HEK293 (cell line): ENCODE results near the gene FMNL3.

Experiments used
- CTCF ChIA-PET: fragments of 350-600 bp; formaldehyde crosslinking; extraction: SDS; loops from one replicate; lab custom pipeline; 2021; ENCODE audit warnings: antibody characterized with exemption; lab: Yijun Ruan, JAX
- POLR2A ChIA-PET: fragments of 300-600 bp; formaldehyde crosslinking; extraction: SDS; loops from one replicate; lab custom pipeline; 2020; ENCODE audit warnings: antibody characterized with exemption, inconsistent platforms; lab: Yijun Ruan, JAX
- H3K27ac ChIP-seq: fragments of 200-500 bp; sonication (Bioruptor generic); 2 replicates; pipeline ENCODE4 v1.5.1; 2014; ENCODE audit warnings: low read depth, low read length, control low read depth, inconsistent platforms; ENCODE audit errors: extremely low read depth
- H3K36me3 ChIP-seq, 2 experiments: fragments of 200-500 bp in 1 of 2; sonication (Bioruptor generic) in 1 of 2; 1 replicate in 1 of 2; 2 replicates in 1 of 2; pipeline ENCODE4 v1.5.1; 2014 to 2017; ENCODE audit warnings: inconsistent platforms in 2 of 2, low read length in 2 of 2; ENCODE audit not compliant: control insufficient read depth in 2 of 2, insufficient read depth in 1 of 2
- H3K4me1 ChIP-seq: fragments of 200-500 bp; sonication (Bioruptor generic); 2 replicates; pipeline ENCODE4 v1.5.1; 2014; ENCODE audit warnings: mild to moderate bottlenecking, low read length, inconsistent platforms; ENCODE audit not compliant: control insufficient read depth, insufficient read depth
- H3K4me3 ChIP-seq: 2 replicates; pipeline ENCODE4 v1.5.1; 2011; ENCODE audit warnings: low read depth, mild to moderate bottlenecking, control low read depth, low read length, moderate library complexity
- H3K9me3 ChIP-seq: fragments of 200-500 bp; sonication (Bioruptor generic); 2 replicates; pipeline ENCODE4 v1.5.1; 2014; ENCODE audit warnings: low read depth, low read length, inconsistent platforms; ENCODE audit not compliant: control insufficient read depth, insufficient read depth
- KLF8 ChIP-seq: fragments of 450-650 bp; formaldehyde crosslinking; IDR thresholded peaks from 2 replicates; pipeline ENCODE4 v1.5.1; 2016; ENCODE audit warnings: missing biosample characterization, missing genetic modification characterization
- SCRT2 ChIP-seq: fragments of 450-650 bp; formaldehyde crosslinking; IDR thresholded peaks from 2 replicates; pipeline ENCODE4 v1.5.1; 2016; ENCODE audit warnings: missing biosample characterization, missing genetic modification characterization
- ZBTB21 ChIP-seq: fragments of 450-650 bp; formaldehyde crosslinking; IDR thresholded peaks from 2 replicates; pipeline ENCODE4 v1.5.1; 2017; ENCODE audit warnings: missing biosample characterization, missing genetic modification characterization
- ZNF114 ChIP-seq: fragments of 450-650 bp; formaldehyde crosslinking; IDR thresholded peaks from 2 replicates; pipeline ENCODE4 v1.5.0; 2017; ENCODE audit warnings: missing biosample characterization, missing genetic modification characterization
- ZNF169 ChIP-seq: fragments of 450-650 bp; formaldehyde crosslinking; IDR thresholded peaks from 2 replicates; pipeline ENCODE4 v1.5.1; 2016; ENCODE audit warnings: missing biosample characterization, missing genetic modification characterization
- ZNF23 ChIP-seq: fragments of 450-650 bp; formaldehyde crosslinking; IDR thresholded peaks from 2 replicates; pipeline ENCODE4 v1.5.1; 2016; ENCODE audit warnings: missing biosample characterization, missing genetic modification characterization, borderline replicate concordance
- ZNF311 ChIP-seq: fragments of 450-650 bp; formaldehyde crosslinking; IDR thresholded peaks from 2 replicates; pipeline ENCODE4 v1.5.1; 2017; ENCODE audit warnings: missing biosample characterization, missing genetic modification characterization, borderline replicate concordance
- ZNF37A ChIP-seq: fragments of 450-650 bp; IDR thresholded peaks from 2 replicates; pipeline ENCODE4 v1.5.1; 2018; ENCODE audit warnings: missing biosample characterization, missing genetic modification characterization
- ZNF521 ChIP-seq: fragments of 450-650 bp; formaldehyde crosslinking; IDR thresholded peaks from 2 replicates; pipeline ENCODE4 v1.5.1; 2017; ENCODE audit warnings: missing biosample characterization, mild to moderate bottlenecking, missing genetic modification characterization
- ZNF561 ChIP-seq: fragments of 450-650 bp; IDR thresholded peaks from 2 replicates; pipeline ENCODE4 v1.5.1; 2018; ENCODE audit warnings: missing biosample characterization, missing genetic modification characterization, borderline replicate concordance
- ZNF624 ChIP-seq: fragments of 450-650 bp; formaldehyde crosslinking; IDR thresholded peaks from 2 replicates; pipeline ENCODE4 v1.5.1; 2017; ENCODE audit warnings: missing biosample characterization, missing genetic modification characterization
- ZNF670 ChIP-seq: fragments of 450-650 bp; formaldehyde crosslinking; IDR thresholded peaks from 2 replicates; pipeline ENCODE4 v1.5.1; 2016; ENCODE audit warnings: missing biosample characterization, missing genetic modification characterization, low read depth
- ZNF776 ChIP-seq: fragments of 450-650 bp; formaldehyde crosslinking; IDR thresholded peaks from 2 replicates; pipeline ENCODE4 v1.5.0; 2017; ENCODE audit warnings: missing biosample characterization, missing genetic modification characterization, borderline replicate concordance
- ZNF843 ChIP-seq: fragments of 450-650 bp; formaldehyde crosslinking; IDR thresholded peaks from 2 replicates; pipeline ENCODE4 v1.5.1; 2016; ENCODE audit warnings: missing biosample characterization, missing genetic modification characterization
- TF ChIP-seq, protein P1 (sequence below): fragments of 450-650 bp; formaldehyde crosslinking; IDR thresholded peaks from 2 replicates; pipeline ENCODE4 v1.5.1; 2016; ENCODE audit warnings: missing biosample characterization, missing genetic modification characterization
- TF ChIP-seq, protein P2 (sequence below): fragments of 450-650 bp; formaldehyde crosslinking; IDR thresholded peaks from 2 replicates; pipeline ENCODE4 v1.5.1; 2016; ENCODE audit warnings: missing biosample characterization, missing genetic modification characterization, low read depth
- TF ChIP-seq, protein P3 (sequence below): fragments of 450-650 bp; formaldehyde crosslinking; IDR thresholded peaks from 2 replicates; pipeline ENCODE4 v1.5.1; 2016; ENCODE audit warnings: missing biosample characterization, missing genetic modification characterization
- TF ChIP-seq, protein P4 (sequence below): fragments of 450-650 bp; formaldehyde crosslinking; IDR thresholded peaks from 2 replicates; pipeline ENCODE4 v1.5.1; 2016; ENCODE audit warnings: missing biosample characterization, missing genetic modification characterization
- TF ChIP-seq, protein P5 (sequence below): fragments of 450-650 bp; formaldehyde crosslinking; IDR thresholded peaks from 2 replicates; pipeline ENCODE4 v1.5.1; 2016; ENCODE audit warnings: missing biosample characterization, missing genetic modification characterization

The FMNL3 gene

DNA sequence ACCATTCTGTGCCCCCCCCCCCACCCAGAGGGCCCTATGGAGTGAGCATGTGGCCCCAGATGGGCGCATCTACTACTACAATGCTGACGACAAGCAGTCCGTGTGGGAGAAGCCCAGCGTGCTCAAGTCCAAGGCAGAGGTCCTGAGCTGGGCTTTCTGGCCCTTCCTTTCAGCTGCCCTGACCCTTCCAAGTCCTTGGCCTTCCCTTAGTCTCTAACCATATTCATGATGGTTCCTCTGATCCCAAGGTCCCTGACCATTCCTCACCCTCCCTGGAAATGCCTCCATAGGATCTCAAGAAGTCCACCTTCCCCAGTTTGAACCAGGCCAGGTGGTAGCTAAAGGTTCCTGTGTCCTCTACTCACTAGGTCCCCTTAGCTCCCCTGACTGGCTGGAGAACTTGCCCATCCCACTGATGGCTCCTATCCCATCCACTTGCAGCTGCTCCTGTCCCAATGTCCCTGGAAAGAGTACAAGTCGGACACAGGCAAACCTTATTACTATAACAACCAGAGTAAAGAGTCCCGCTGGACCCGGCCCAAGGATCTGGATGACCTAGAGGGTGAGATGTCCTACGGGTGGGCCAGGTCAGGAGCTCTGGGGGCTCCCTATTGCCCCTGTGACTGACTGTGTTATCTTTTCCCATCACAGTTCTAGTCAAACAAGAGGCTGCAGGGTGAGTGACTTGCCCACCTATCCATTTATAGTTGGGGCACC, 74.1 kb downstream of the FMNL3 start (continued):
- TF ChIP-seq, protein P1, sequence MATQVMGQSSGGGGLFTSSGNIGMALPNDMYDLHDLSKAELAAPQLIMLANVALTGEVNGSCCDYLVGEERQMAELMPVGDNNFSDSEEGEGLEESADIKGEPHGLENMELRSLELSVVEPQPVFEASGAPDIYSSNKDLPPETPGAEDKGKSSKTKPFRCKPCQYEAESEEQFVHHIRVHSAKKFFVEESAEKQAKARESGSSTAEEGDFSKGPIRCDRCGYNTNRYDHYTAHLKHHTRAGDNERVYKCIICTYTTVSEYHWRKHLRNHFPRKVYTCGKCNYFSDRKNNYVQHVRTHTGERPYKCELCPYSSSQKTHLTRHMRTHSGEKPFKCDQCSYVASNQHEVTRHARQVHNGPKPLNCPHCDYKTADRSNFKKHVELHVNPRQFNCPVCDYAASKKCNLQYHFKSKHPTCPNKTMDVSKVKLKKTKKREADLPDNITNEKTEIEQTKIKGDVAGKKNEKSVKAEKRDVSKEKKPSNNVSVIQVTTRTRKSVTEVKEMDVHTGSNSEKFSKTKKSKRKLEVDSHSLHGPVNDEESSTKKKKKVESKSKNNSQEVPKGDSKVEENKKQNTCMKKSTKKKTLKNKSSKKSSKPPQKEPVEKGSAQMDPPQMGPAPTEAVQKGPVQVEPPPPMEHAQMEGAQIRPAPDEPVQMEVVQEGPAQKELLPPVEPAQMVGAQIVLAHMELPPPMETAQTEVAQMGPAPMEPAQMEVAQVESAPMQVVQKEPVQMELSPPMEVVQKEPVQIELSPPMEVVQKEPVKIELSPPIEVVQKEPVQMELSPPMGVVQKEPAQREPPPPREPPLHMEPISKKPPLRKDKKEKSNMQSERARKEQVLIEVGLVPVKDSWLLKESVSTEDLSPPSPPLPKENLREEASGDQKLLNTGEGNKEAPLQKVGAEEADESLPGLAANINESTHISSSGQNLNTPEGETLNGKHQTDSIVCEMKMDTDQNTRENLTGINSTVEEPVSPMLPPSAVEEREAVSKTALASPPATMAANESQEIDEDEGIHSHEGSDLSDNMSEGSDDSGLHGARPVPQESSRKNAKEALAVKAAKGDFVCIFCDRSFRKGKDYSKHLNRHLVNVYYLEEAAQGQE, result no peak
- TF ChIP-seq ZNF624, result no peak

DNA sequence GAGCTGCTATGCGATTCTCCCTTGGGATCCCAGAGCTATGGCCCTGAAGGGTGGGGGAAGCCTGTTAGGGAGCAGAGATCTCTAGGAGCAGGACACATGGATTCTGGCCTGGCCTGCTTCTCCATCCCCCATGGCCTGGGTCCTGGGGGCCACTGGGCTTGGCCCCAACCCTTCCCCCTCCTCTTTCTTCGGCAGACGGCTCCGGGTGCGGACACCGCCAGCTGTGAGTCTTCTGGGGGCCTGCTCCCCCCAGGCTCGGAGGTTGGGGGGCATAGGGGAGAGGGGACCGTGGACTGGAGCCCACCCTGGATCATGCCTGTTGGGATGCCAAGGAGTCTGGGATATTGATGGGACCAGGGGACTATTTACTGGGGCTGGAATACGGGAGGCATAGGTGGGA, 74.8 kb downstream of the FMNL3 start:
- TF ChIP-seq ZBTB21 (tag by site-specific recombination) (no peak), ZNF561 (tag by site-specific recombination) (no peak), ZNF169 (tag by site-specific recombination) (no peak), ZNF776 (tag by site-specific recombination) (no peak), ZNF843 (tag by site-specific recombination) (no peak), SCRT2 (tag by site-specific recombination) (no peak), KLF8 (tag by site-specific recombination) (no peak), ZNF521 (tag by site-specific recombination) (no peak), ZNF311 (tag by site-specific recombination) (no peak), ZNF670 (tag by site-specific recombination) (no peak), ZNF37A (tag by site-specific recombination) (no peak), ZNF114 (tag by site-specific recombination) (no peak), ZNF23 (no peak)
- TF ChIP-seq, protein P2, sequence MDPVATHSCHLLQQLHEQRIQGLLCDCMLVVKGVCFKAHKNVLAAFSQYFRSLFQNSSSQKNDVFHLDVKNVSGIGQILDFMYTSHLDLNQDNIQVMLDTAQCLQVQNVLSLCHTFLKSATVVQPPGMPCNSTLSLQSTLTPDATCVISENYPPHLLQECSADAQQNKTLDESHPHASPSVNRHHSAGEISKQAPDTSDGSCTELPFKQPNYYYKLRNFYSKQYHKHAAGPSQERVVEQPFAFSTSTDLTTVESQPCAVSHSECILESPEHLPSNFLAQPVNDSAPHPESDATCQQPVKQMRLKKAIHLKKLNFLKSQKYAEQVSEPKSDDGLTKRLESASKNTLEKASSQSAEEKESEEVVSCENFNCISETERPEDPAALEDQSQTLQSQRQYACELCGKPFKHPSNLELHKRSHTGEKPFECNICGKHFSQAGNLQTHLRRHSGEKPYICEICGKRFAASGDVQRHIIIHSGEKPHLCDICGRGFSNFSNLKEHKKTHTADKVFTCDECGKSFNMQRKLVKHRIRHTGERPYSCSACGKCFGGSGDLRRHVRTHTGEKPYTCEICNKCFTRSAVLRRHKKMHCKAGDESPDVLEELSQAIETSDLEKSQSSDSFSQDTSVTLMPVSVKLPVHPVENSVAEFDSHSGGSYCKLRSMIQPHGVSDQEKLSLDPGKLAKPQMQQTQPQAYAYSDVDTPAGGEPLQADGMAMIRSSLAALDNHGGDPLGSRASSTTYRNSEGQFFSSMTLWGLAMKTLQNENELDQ (tag by site-specific recombination), result no peak
- TF ChIP-seq, protein P3, sequence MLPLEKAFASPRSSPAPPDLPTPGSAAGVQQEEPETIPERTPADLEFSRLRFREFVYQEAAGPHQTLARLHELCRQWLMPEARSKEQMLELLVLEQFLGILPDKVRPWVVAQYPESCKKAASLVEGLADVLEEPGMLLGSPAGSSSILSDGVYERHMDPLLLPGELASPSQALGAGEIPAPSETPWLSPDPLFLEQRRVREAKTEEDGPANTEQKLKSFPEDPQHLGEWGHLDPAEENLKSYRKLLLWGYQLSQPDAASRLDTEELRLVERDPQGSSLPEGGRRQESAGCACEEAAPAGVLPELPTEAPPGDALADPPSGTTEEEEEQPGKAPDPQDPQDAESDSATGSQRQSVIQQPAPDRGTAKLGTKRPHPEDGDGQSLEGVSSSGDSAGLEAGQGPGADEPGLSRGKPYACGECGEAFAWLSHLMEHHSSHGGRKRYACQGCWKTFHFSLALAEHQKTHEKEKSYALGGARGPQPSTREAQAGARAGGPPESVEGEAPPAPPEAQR (tag by site-specific recombination), result no peak
- TF ChIP-seq, protein P4, sequence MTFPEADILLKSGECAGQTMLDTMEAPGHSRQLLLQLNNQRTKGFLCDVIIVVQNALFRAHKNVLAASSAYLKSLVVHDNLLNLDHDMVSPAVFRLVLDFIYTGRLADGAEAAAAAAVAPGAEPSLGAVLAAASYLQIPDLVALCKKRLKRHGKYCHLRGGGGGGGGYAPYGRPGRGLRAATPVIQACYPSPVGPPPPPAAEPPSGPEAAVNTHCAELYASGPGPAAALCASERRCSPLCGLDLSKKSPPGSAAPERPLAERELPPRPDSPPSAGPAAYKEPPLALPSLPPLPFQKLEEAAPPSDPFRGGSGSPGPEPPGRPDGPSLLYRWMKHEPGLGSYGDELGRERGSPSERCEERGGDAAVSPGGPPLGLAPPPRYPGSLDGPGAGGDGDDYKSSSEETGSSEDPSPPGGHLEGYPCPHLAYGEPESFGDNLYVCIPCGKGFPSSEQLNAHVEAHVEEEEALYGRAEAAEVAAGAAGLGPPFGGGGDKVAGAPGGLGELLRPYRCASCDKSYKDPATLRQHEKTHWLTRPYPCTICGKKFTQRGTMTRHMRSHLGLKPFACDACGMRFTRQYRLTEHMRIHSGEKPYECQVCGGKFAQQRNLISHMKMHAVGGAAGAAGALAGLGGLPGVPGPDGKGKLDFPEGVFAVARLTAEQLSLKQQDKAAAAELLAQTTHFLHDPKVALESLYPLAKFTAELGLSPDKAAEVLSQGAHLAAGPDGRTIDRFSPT, result no peak
- TF ChIP-seq, protein P5, sequence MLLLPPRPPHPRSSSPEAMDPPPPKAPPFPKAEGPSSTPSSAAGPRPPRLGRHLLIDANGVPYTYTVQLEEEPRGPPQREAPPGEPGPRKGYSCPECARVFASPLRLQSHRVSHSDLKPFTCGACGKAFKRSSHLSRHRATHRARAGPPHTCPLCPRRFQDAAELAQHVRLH (tag by site-specific recombination), result no peak
- ChIA-PET CTCF (interaction anchor here (0.6 to 2.2 kb wide), 4 partner anchors 9 to 108 kb away, joined by 3 to 8 read pairs (median 4); partner anchors contain the start of gene PRPF40B), POLR2A (interaction anchor here (0.7 kb wide), 1 partner anchor 848 kb away, joined by 5 read pairs; no protein-coding TSS in a partner anchor)
- Histone ChIP-seq H3K4me3 (no peak overlapping the region), H3K4me1 (no peaks in the 10 kb centered on the region; the same call in 1 of the 2 replicates), H3K27ac (no peak overlapping the region), H3K9me3 (no peaks in the 10 kb centered on the region), H3K36me3 (peaks cover 0 to 21% of the 10 kb centered on the region in 2 experiments; a peak in 1 of 3 replicates)
